ENCODE measurements around the gene FAM120B. TPM values are rescaled to one million over a fixed set of nuclear protein-coding genes. Genes with fewer than 3 reads are reported as not detected.
A peak's percentile ranks its signal among the peaks of the same experiment; 100 is the strongest.
"Not testable (repeated sequence)": the region's sequence is repeated elsewhere in the genome, so short reads cannot be mapped to it uniquely, and the experiment has no call there.

FAM120B gene
- 5.2 and 6.0 TPM in 2 replicates for total RNA-seq (2014; rRNA removed; shearing (Covaris generic))
- polyA plus RNA-seq (2014; cell fraction: nucleus; rRNA removed), result 5.3 and 5.5 TPM in 2 replicates

- peak; percentile 90 for DNase-seq (ENCODE audit: extremely low read depth, low read depth)
These were observed at the start of gene FAM120B for GRCh38 chr6:170306324-170307079. Gene FAM120B, plus strand, starts transcription at chr6:170306758. Its CDS starts 10,633 bp downstream, at chr6:170317391.

- no peak for DNase-seq (ENCODE audit: extremely low read depth, low read depth)
These were observed 49.2 kb upstream of the FAM120B start for GRCh38 chr6:170257376-170257775.

GRCh38 chr6:170258407-170258806, 48.2 kb upstream of the FAM120B start:
- DNase-seq (ENCODE audit: extremely low read depth, low read depth), result no peak

GRCh38 chr6:170259278-170259677, 47.3 kb upstream of the FAM120B start:
- DNase-seq (ENCODE audit: extremely low read depth, low read depth), result no peak

GRCh38 chr6:170260686-170261085, 45.9 kb upstream of the FAM120B start:
- DNase-seq (ENCODE audit: extremely low read depth, low read depth), result no peak

- no peak for DNase-seq (ENCODE audit: extremely low read depth, low read depth)
These were observed 44.7 kb upstream of the FAM120B start for GRCh38 chr6:170261643-170262488.

- no peak for DNase-seq (ENCODE audit: extremely low read depth, low read depth)
These were observed 44.0 kb upstream of the FAM120B start for GRCh38 chr6:170262489-170263088.

GRCh38 chr6:170263410-170263809, 43.1 kb upstream of the FAM120B start:
- DNase-seq (ENCODE audit: extremely low read depth, low read depth), result no peak

- DNase-seq (ENCODE audit: extremely low read depth, low read depth), result no peak
These were observed 42.5 kb upstream of the FAM120B start for GRCh38 chr6:170264086-170264485.

- DNase-seq (ENCODE audit: extremely low read depth, low read depth), result not testable (repeated sequence)
These were observed 41.9 kb upstream of the FAM120B start for GRCh38 chr6:170264644-170265043.

- no peak for DNase-seq (ENCODE audit: extremely low read depth, low read depth)
These were observed 40.9 kb upstream of the FAM120B start for GRCh38 chr6:170265655-170266054.

- DNase-seq (ENCODE audit: extremely low read depth, low read depth), result no peak
These were observed 40.3 kb upstream of the FAM120B start for GRCh38 chr6:170266061-170266825.

- DNase-seq (ENCODE audit: extremely low read depth, low read depth), result no peak
These were observed 38.9 kb upstream of the FAM120B start for GRCh38 chr6:170267688-170268087.

GRCh38 chr6:170268216-170269129, 38.1 kb upstream of the FAM120B start:
- DNase-seq (ENCODE audit: extremely low read depth, low read depth), result no peak

- DNase-seq (ENCODE audit: extremely low read depth, low read depth), result no peak
These were observed 37.3 kb upstream of the FAM120B start for GRCh38 chr6:170269151-170269845.

GRCh38 chr6:170269846-170270541, 36.6 kb upstream of the FAM120B start:
- no peak for DNase-seq (ENCODE audit: extremely low read depth, low read depth)

- DNase-seq (ENCODE audit: extremely low read depth, low read depth), result no peak
These were observed 35.5 kb upstream of the FAM120B start for GRCh38 chr6:170270984-170271593.
